Ovary (tissue), 10 donors: ENCODE data around the gene LELP1. TPM values are rescaled to one million over a fixed set of nuclear protein-coding genes. Genes with fewer than 3 reads are reported as not detected.

ENCODE experiments used
- DNase-seq, 5 donors: peaks; one replicate each; pipeline ENCODE4 v3.0.0-alpha.2; 2019 to 2020
- H3K27ac ChIP-seq, 2 donors: fragments of 200-600 bp; one replicate each; pipeline versions ENCODE4 v1.5.1 to v1.8.0; 2019 to 2022
- H3K27me3 ChIP-seq: fragments of 200-600 bp; one replicate; pipeline ENCODE4 v1.8.0; 2022
- H3K36me3 ChIP-seq: fragments of 200-600 bp; sonication (generic); one replicate; pipeline ENCODE4 v1.5.1; 2019
- H3K4me1 ChIP-seq: one replicate; pipeline ENCODE4 v1.8.1; 2013; ENCODE audit warnings: mild to moderate bottlenecking, moderate library complexity; ENCODE audit not compliant: insufficient read depth
- H3K4me3 ChIP-seq: fragments of 200-600 bp; sonication (generic); one replicate; pipeline ENCODE4 v1.5.1; 2017
- H3K9me3 ChIP-seq, 2 donors: fragments of 200-600 bp in 1 of 2; sonication (generic) in 1 of 2; one replicate each; pipeline versions ENCODE4 v1.5.1 to v1.8.1; 2013 to 2019; ENCODE audit warnings: mild to moderate bottlenecking in 1 of 2, moderate library complexity in 1 of 2
- CTCF ChIP-seq, 3 donors: fragments of 450-650 bp in 2 of 3; fragments of 200-600 bp in 1 of 3; IDR thresholded peaks; one replicate each; pipeline versions ENCODE4 v1.5.1 to v1.8.0; 2016 to 2022; ENCODE audit warnings: antibody characterized with exemption in 3 of 3, mild to moderate bottlenecking in 1 of 3
- EP300 ChIP-seq: sonication (generic); formaldehyde crosslinking; IDR thresholded peaks from one replicate; pipeline ENCODE4 v1.6.1; 2017; ENCODE audit warnings: antibody characterized with exemption
- POLR2A ChIP-seq: fragments of 450-650 bp; IDR thresholded peaks from one replicate; pipeline ENCODE4 v1.6.1; 2017; ENCODE audit warnings: antibody characterized with exemption, mild to moderate bottlenecking, moderate library complexity
- WGBS, 3 donors: extraction: QIAGEN DNeasy Blood & Tissue Kit in 1 of 3; methylation state at CpG; one replicate each; pipeline versions ENCODE4 v1.1.5 to v1.1.7; 2013 to 2017; 5-methylcytosine and 5-hydroxymethylcytosine counted together
- intact Hi-C, 4 donors: fragments of 100-400 bp; cut with DNase I; formaldehyde crosslinking; loops; one replicate each; pipeline versions ENCODE4 v1.11.0 to v1.15.1; 2022 to 2023
- long read RNA-seq, 3 donors: library from polyadenylated mRNA in 2 of 3; unstranded in 2 of 3; transcript quantifications; one replicate each; pipeline ENCODE4 v2.0.0 and lab custom pipeline, GENCODE V29; 2021 to 2026
- polyA plus RNA-seq, 2 donors: library from polyadenylated mRNA; stranded (reverse); fragments of 200-250 nt in 1 of 2; fragments of 350-450 nt in 1 of 2; fragmentation: Illumina TruSeq in 1 of 2; extraction: RNeasy Lipid Tissue Mini Kit (QIAGEN cat#74804) in 1 of 2; gene quantifications; one replicate each; pipeline ENCODE4 v1.2.3, GENCODE V29; 2013 to 2014
- total RNA-seq, 7 donors: library from RNA; depleted of rRNA in 2 of 7; stranded (reverse); fragments of >200 nt in 2 of 7; fragmentation: NEBNext Ultra II Directional in 3 of 7; extraction: Animal tissue kit (Norgen Biotek cat#: 25700) in 3 of 7; gene quantifications; one replicate each; pipeline versions ENCODE4 v1.1.0 to v1.2.4, GENCODE V29; 2016 to 2023
- donor health status: DM: no; HTN: no; CAD: no; lungs with moderate emphysema.
- donor health status: DM: no; HTN: no; CAD: no.
- donor health status: Bipolar disorder and iron deficiency.
- donor health status: DM: yes; HTN: yes; CAD: no.
- donor health status: DM: no; HTN: no; CAD: no.
- donor health status: DM: yes; HTN: yes; CAD: no.

Gene LELP1
- total RNA-seq: not detected
- not detected for polyA plus RNA-seq
- long read RNA-seq, donor 1: 0 reads
- long read RNA-seq, donor 2: 0 reads
- long read RNA-seq, donor 3: 0 reads

- WGBS, 3 donors: 85 to 100% (median 94%) methylated on average over 1 of the region's 1 CpG
- intact Hi-C loops: no loop called here
- Histone ChIP-seq H3K27ac (peak within 1 kb of the TSS in 1 of 2 donors; percentile 62), H3K9me3 (no peaks in the 10 kb centered on the region), H3K4me3 (no peak within 1 kb of the TSS), H3K4me1 (peaks cover 10% of the 10 kb centered on the region), H3K36me3 (no peaks in the 10 kb centered on the region), H3K27me3 (no peaks in the 10 kb centered on the region)
- no peak for DNase-seq
- no peak for TF ChIP-seq CTCF (IDR thresholded peaks at IDR 0.05)
- no peak for TF ChIP-seq POLR2A
- TF ChIP-seq EP300: no peak
Measured at GRCh38 chr1:153203130-153203529, at the start of gene LELP1. LELP1 (plus strand) TSS chr1:153203430; CDS start chr1:153204708, 1,278 bp downstream.

- intact Hi-C loops: no loop called here
- TF ChIP-seq EP300 (no peak), POLR2A (no peak), CTCF (IDR thresholded peaks at IDR 0.05) (no peak)
Measured at GRCh38 chr1:153155541-153155940, 47.7 kb upstream of the LELP1 start.

GRCh38 chr1:153168686-153169085, 34.5 kb upstream of the LELP1 start:
- Histone ChIP-seq H3K27me3 (no peaks in the 10 kb centered on the region), H3K4me1 (no peaks in the 10 kb centered on the region), H3K27ac (no peak overlapping the region), H3K36me3 (no peaks in the 10 kb centered on the region), H3K4me3 (no peak overlapping the region), H3K9me3 (no peaks in the 10 kb centered on the region)
- 80 to 87% (median 87%) methylated on average over 2 of the region's 2 CpGs for WGBS, 3 donors
- no peak for DNase-seq
- no peak for TF ChIP-seq EP300
- no peak for TF ChIP-seq CTCF (IDR thresholded peaks at IDR 0.05)
- TF ChIP-seq POLR2A: no peak
- intact Hi-C loops: no loop called here

More at GRCh38 chr1:153155541-153155940, 47.7 kb upstream of the LELP1 start:
- DNase-seq: no peak
- Histone ChIP-seq H3K4me1 (no peaks in the 10 kb centered on the region), H3K4me3 (no peak overlapping the region), H3K27me3 (no peaks in the 10 kb centered on the region), H3K27ac (no peak overlapping the region), H3K9me3 (no peaks in the 10 kb centered on the region), H3K36me3 (no peaks in the 10 kb centered on the region)
- WGBS, 3 donors: 90 to 96% (median 92%) methylated on average over 2 of the region's 2 CpGs

- H3K9me3 ChIP-seq: no peaks in the 10 kb centered on the region
- H3K4me1 ChIP-seq: no peaks in the 10 kb centered on the region
- DNase-seq: no peak
- H3K4me3 ChIP-seq: no peak overlapping the region
- intact Hi-C loops: no loop called here
- H3K36me3 ChIP-seq: no peaks in the 10 kb centered on the region
- no peak overlapping the region for H3K27ac ChIP-seq
- no peak for TF ChIP-seq CTCF (IDR thresholded peaks at IDR 0.05)
- no peaks in the 10 kb centered on the region for H3K27me3 ChIP-seq
Measured at GRCh38 chr1:153174624-153175023, 28.6 kb upstream of the LELP1 start.

GRCh38 chr1:153178922-153179321, 24.3 kb upstream of the LELP1 start:
- Histone ChIP-seq H3K9me3 (no peaks in the 10 kb centered on the region), H3K27me3 (no peaks in the 10 kb centered on the region), H3K36me3 (no peaks in the 10 kb centered on the region), H3K4me1 (no peaks in the 10 kb centered on the region), H3K4me3 (no peak overlapping the region), H3K27ac (no peak overlapping the region)
- intact Hi-C loops: no loop called here
- DNase-seq: no peak
- TF ChIP-seq POLR2A: no peak
